Stimulated activated CD8-positive, alpha-beta memory T cell treated with anti-CD3 and anti-CD28 coated beads, Interleukin-4, amount 100 ng/mL, for 4 hours (primary cell): ENCODE data around the gene NTF4.
"Not testable (repeated sequence)": the region's sequence is repeated elsewhere in the genome, so short reads cannot be mapped to it uniquely, and the experiment has no call there.

Experiments
- DNase-seq, 2 donors: peaks; one replicate each; pipeline ENCODE4 v3.0.0-alpha.2; 2020; ENCODE audit warnings: low read depth in 2 of 2, low spot score in 1 of 2

The NTF4 gene

GRCh38 chr19:49057636-49058234 is 6.9 kb downstream of the NTF4 start, which contains the start of gene CGB7:
Gene CGB7, minus strand, starts transcription at chr19:49057749. Its CDS starts 2,374 bp downstream, at chr19:49055375.
- DNase-seq, result no peak

- not testable (repeated sequence) for DNase-seq
Observed at GRCh38 chr19:49056902-49057596, 7.6 kb downstream of the NTF4 start.

- DNase-seq, result peak in 1 of 2 donors; percentile 23
Observed at GRCh38 chr19:49056101-49056901, 8.3 kb downstream of the NTF4 start.

GRCh38 chr19:49050376-49051033 is 14.1 kb downstream of the NTF4 start:
- DNase-seq, result not testable (repeated sequence)

- DNase-seq, result not testable (repeated sequence)
Observed at GRCh38 chr19:49049834-49050233, 14.8 kb downstream of the NTF4 start.

GRCh38 chr19:49049011-49049410 is 15.6 kb downstream of the NTF4 start, which contains the start of gene CGB8:
Gene CGB8, minus strand, starts transcription at chr19:49049111. Its CDS starts 372 bp downstream, at chr19:49048739.
- DNase-seq, result not testable (repeated sequence)

- not testable (repeated sequence) for DNase-seq
Observed at GRCh38 chr19:49043548-49043947, 21.1 kb downstream of the NTF4 start, which contains the start of gene CGB5. Gene CGB5, plus strand, starts transcription at chr19:49043848. Its CDS starts 362 bp downstream, at chr19:49044210.

GRCh38 chr19:49042666-49043065 is 22.0 kb downstream of the NTF4 start:
- DNase-seq, result not testable (repeated sequence)

- DNase-seq, result no peak
Observed at GRCh38 chr19:49042177-49042576, 22.4 kb downstream of the NTF4 start.

- DNase-seq, result not testable (repeated sequence)
Observed at GRCh38 chr19:49039736-49040135, 24.9 kb downstream of the NTF4 start.

- DNase-seq, result not testable (repeated sequence)
Observed at GRCh38 chr19:49038557-49039276, 25.9 kb downstream of the NTF4 start.

- DNase-seq, result not testable (repeated sequence)
Observed at GRCh38 chr19:49038111-49038510, 26.5 kb downstream of the NTF4 start.

- not testable (repeated sequence) for DNase-seq
Observed at GRCh38 chr19:49036815-49037214, 27.8 kb downstream of the NTF4 start, which contains the start of gene CGB1. Gene CGB1, minus strand, starts transcription at chr19:49036895. Its CDS starts 184 bp downstream, at chr19:49036711.

- DNase-seq, result peak in 1 of 2 donors; percentile 30
Observed at GRCh38 chr19:49031642-49032301, 32.8 kb downstream of the NTF4 start, which contains the start of gene CGB2. Gene CGB2, plus strand, starts transcription at chr19:49031890. Its CDS starts 206 bp downstream, at chr19:49032096.

GRCh38 chr19:49030323-49030722 is 34.3 kb downstream of the NTF4 start:
- DNase-seq, result not testable (repeated sequence)

- not testable (repeated sequence) for DNase-seq
Observed at GRCh38 chr19:49029749-49030148, 34.9 kb downstream of the NTF4 start.

- not testable (repeated sequence) for DNase-seq
Observed at GRCh38 chr19:49028686-49029085, 35.9 kb downstream of the NTF4 start.

GRCh38 chr19:49025599-49025998 is 39.0 kb downstream of the NTF4 start:
- not testable (repeated sequence) for DNase-seq

GRCh38 chr19:49025088-49025487 is 39.5 kb downstream of the NTF4 start:
- not testable (repeated sequence) for DNase-seq
